Gastrocnemius medialis (tissue), 4 donors: ENCODE data around the gene PTPRJ. TPM values are rescaled to one million over a fixed set of nuclear protein-coding genes. Genes with fewer than 3 reads are reported as not detected.

Experiments
- ATAC-seq, 2 donors: fragments of 150-250 bp; one replicate each; pipeline ENCODE4 v1.9.1; 2016
- DNase-seq, 2 donors: peaks; one replicate each; pipeline ENCODE4 v3.0.0-alpha.2; 2019
- H3K27ac ChIP-seq, 4 donors: fragments of 200-600 bp; sonication (generic); 1 replicate in 1 of 4; 2 replicates in 3 of 4; pipeline ENCODE4 v1.5.1; 2016 to 2018; ENCODE audit warnings: mild to moderate bottlenecking in 2 of 4, moderate library complexity in 1 of 4
- H3K27me3 ChIP-seq, 3 donors: fragments of 200-600 bp; sonication (generic) in 2 of 3; 1 replicate in 1 of 3; 2 replicates in 2 of 3; pipeline versions ENCODE4 v1.5.1 to v1.6.0; 2016 to 2019; ENCODE audit warnings: mild to moderate bottlenecking in 1 of 3, moderate library complexity in 1 of 3
- H3K36me3 ChIP-seq, 2 donors: fragments of 200-600 bp; sonication (generic) in 1 of 2; one replicate each; pipeline ENCODE4 v1.5.1; 2017 to 2018
- H3K4me1 ChIP-seq, 2 donors: fragments of 200-600 bp; sonication (generic) in 1 of 2; one replicate each; pipeline ENCODE4 v1.5.1; 2016 to 2017; ENCODE audit warnings: mild to moderate bottlenecking in 2 of 2
- H3K4me3 ChIP-seq, 4 donors: fragments of 200-600 bp; sonication (generic) in 3 of 4; 1 replicate in 1 of 4; 2 replicates in 3 of 4; pipeline ENCODE4 v1.5.1; 2016 to 2019; ENCODE audit warnings: mild to moderate bottlenecking in 2 of 4
- H3K9me3 ChIP-seq, 3 donors: fragments of 200-600 bp; sonication (generic) in 2 of 3; 1 replicate in 1 of 3; 2 replicates in 2 of 3; pipeline ENCODE4 v1.5.1; 2016 to 2019
- POLR2A ChIP-seq, 2 donors: fragments of 450-650 bp; IDR thresholded peaks; one replicate each; pipeline ENCODE4 v1.6.1; 2017; ENCODE audit warnings: antibody characterized with exemption in 2 of 2, mild to moderate bottlenecking in 2 of 2, moderate library complexity in 2 of 2
- in situ Hi-C, 4 donors: fragments of 200-750 bp; cut with MboI; loops; one replicate each; pipeline versions ENCODE4 v1.15.0 to v1.8.0; 2017; ENCODE audit warnings: low sequenced_read_pairs in 4 of 4
- intact Hi-C: fragments of 100-400 bp; cut with DNase I; formaldehyde crosslinking; loops from one replicate; pipeline ENCODE4 v1.15.1; 2023; ENCODE audit warnings: low total_unique reads
- total RNA-seq, 4 donors: library from RNA; depleted of rRNA; stranded (reverse); fragments of >200 nt; gene quantifications; one replicate each; pipeline versions ENCODE4 v1.1.0 to v1.2.3, GENCODE V29; 2016
- TF ChIP-seq, protein P1 (sequence below), 5 experiments: fragments of 450-650 bp in 3 of 5; fragments of 200-600 bp in 2 of 5; sonication (generic) in 2 of 5; IDR thresholded peaks in 4 of 5; conservative IDR thresholded peaks in 1 of 5; 1 replicate in 4 of 5; 2 replicates in 1 of 5; pipeline ENCODE4 v1.5.1; 2016 to 2019; ENCODE audit warnings: antibody characterized with exemption in 5 of 5, mild to moderate bottlenecking in 3 of 5, moderate library complexity in 3 of 5

PTPRJ gene
- total RNA-seq, 4 donors from 2014 or later = 5.4 to 9.0 (median 5.6) TPM

DNA sequence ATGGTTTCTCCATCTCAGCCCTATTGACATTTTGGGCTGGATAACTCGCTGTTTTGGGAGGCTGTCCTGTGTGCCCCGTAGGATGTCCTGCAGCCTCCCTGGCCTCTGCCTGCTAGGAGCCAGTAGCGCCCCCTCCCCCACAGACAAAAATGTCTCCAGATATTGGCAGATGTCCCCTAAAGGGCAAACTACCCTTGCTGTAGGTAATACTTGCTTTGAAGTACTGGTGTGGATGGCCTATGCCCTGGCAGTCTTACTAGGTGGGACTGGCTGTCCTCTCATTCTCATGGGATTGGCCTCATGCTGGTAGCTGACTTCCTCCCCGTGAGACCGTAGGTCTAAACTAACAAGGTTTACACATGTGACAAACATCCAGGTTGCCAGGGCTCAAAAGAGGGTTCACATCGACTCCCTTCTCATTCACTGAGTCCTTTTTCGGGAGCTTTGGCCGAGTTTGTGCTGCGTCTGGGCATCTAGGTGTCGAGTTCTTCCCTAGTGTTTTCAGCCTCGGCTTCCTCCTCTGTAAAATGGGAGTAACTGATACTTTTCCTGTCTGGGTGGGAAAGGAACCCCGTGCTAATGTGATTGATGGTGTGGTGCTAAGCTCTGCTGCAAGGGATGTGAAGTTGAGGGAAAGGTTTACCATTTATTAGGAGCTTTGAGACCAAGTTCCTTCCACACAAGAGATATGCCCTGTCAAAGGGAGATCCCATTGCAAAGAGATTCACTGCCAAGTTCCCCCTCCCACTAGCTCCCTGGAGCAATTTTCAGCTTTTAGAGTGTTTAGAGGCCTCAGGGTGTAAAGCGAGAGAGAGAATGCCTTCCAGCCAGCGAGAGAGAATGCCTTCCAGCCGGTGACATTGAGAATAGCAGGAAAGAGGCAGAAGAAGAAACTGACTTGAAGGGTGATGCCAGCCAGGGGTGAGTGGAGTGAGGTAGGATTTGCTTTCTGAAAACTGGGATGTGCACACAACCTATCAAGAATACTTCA is 17.0 kb downstream of the PTPRJ start:
- H3K4me3 ChIP-seq = no peak overlapping the region
- no peak overlapping the region for H3K27ac ChIP-seq
- no peaks in the 10 kb centered on the region for H3K36me3 ChIP-seq
- TF ChIP-seq, protein P1, sequence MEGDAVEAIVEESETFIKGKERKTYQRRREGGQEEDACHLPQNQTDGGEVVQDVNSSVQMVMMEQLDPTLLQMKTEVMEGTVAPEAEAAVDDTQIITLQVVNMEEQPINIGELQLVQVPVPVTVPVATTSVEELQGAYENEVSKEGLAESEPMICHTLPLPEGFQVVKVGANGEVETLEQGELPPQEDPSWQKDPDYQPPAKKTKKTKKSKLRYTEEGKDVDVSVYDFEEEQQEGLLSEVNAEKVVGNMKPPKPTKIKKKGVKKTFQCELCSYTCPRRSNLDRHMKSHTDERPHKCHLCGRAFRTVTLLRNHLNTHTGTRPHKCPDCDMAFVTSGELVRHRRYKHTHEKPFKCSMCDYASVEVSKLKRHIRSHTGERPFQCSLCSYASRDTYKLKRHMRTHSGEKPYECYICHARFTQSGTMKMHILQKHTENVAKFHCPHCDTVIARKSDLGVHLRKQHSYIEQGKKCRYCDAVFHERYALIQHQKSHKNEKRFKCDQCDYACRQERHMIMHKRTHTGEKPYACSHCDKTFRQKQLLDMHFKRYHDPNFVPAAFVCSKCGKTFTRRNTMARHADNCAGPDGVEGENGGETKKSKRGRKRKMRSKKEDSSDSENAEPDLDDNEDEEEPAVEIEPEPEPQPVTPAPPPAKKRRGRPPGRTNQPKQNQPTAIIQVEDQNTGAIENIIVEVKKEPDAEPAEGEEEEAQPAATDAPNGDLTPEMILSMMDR (IDR thresholded peaks at IDR 0.05 in 4 of 5, conservative IDR thresholded peaks at IDR 0.05 in 1 of 5) = no peak
- no peak for TF ChIP-seq POLR2A (IDR thresholded peaks at IDR 0.05)
- intact Hi-C loops (no loop called here), in situ Hi-C loops (no loop called here)
- H3K4me1 ChIP-seq = peaks cover 0 to 2% of the 10 kb centered on the region in 2 donors
- ATAC-seq (no peak), DNase-seq (no peak)
- H3K27me3 ChIP-seq = no peaks in the 10 kb centered on the region
- no peaks in the 10 kb centered on the region for H3K9me3 ChIP-seq

DNA sequence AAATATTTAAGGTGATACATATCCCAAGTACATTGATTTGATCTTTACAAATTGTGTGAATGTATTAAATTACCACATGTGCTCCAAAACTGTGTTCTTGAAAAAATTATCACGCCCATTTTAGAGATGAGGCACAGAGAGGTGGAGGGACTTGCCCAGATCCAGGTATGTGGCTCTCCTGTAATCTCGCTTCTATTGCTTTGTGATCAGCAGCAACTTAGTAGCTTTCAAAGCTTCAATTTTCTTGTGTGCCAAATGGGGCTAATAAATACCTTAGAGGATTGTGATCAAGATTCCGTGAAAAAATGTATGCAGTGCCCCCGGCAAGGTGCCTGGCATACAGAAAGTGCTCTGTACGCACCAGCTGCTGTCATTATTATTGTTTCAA is 18.0 kb downstream of the PTPRJ start:
- ATAC-seq (no peak), DNase-seq (no peak)
- in situ Hi-C loops (no loop called here), intact Hi-C loops (no loop called here)
- peaks cover 4 to 8% of the 10 kb centered on the region in 2 donors for H3K4me1 ChIP-seq
- H3K9me3 ChIP-seq = no peaks in the 10 kb centered on the region
- no peaks in the 10 kb centered on the region for H3K36me3 ChIP-seq
- H3K4me3 ChIP-seq = no peak overlapping the region
- TF ChIP-seq, protein P1 (IDR thresholded peaks at IDR 0.05 in 4 of 5, conservative IDR thresholded peaks at IDR 0.05 in 1 of 5) = no peak
- no peak for TF ChIP-seq POLR2A (IDR thresholded peaks at IDR 0.05)
- H3K27ac ChIP-seq = no peak overlapping the region
- no peaks in the 10 kb centered on the region for H3K27me3 ChIP-seq

DNA sequence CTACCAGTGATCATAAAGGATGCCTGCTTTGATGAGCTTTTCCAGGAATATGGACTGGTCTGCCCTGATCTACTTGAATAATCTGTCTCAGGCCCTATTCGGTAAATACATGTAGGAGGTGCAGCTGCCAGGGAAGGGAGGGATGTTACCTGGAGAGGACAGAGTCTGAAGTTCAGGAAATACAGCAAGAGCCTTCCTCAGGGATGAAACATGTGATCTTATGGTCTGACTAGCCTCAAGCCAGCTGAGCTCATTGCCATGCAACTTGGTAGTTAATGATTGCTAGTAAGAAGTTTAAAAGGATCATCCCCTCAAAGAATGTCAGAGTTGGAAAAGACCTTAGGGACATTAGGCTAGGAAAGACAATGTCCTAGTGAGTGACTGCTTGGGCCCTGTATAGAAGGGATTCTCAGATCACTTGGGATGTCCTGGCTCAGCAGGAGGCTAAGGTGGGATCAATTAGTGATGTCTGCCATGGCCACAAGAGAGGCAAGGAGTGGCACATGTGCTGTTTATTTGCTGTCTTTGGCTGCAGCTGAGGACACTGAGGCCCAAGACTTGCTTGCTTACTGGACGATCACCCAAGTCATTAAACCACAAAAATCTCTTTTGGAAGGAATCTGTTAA is 18.5 kb downstream of the PTPRJ start:
- H3K27me3 ChIP-seq = no peaks in the 10 kb centered on the region
- peaks cover 9 to 13% of the 10 kb centered on the region in 2 donors for H3K4me1 ChIP-seq
- no peaks in the 10 kb centered on the region for H3K9me3 ChIP-seq
- in situ Hi-C loops = no loop called here
- H3K4me3 ChIP-seq = no peak overlapping the region
- no peaks in the 10 kb centered on the region for H3K36me3 ChIP-seq
- intact Hi-C loops = no loop called here
- ATAC-seq = no peak
- no peak overlapping the region for H3K27ac ChIP-seq
- no peak for DNase-seq
- TF ChIP-seq, protein P1 (IDR thresholded peaks at IDR 0.05 in 4 of 5, conservative IDR thresholded peaks at IDR 0.05 in 1 of 5) = no peak
- TF ChIP-seq POLR2A (IDR thresholded peaks at IDR 0.05) = no peak

DNA sequence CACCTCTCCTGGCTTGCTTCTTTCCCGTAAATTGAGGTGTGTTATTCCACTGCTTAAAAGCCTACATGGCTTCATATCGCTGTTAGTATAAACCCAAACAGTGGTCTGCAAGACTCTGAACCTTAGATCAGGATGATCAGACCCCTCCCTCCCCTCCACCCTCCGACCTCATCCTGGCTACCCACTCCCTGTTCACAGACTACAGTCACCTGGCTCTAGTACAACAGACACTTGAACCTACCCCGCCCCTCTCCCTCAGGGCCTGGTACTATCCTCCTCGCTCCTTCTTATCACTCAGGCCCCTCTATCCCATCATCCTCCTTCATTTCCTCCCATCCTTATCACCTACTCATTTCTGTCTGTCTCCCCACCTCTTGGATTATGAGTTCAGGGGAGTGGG is 20.1 kb downstream of the PTPRJ start:
- no peak for DNase-seq
- Histone ChIP-seq H3K27me3 (no peaks in the 10 kb centered on the region), H3K36me3 (no peaks in the 10 kb centered on the region), H3K9me3 (no peaks in the 10 kb centered on the region), H3K4me1 (peaks cover 21 to 22% of the 10 kb centered on the region in 2 donors), H3K4me3 (no peak overlapping the region), H3K27ac (no peak overlapping the region)
- in situ Hi-C loops (no loop called here), intact Hi-C loops (no loop called here)
- no peak for ATAC-seq
- TF ChIP-seq POLR2A (IDR thresholded peaks at IDR 0.05) = no peak
- TF ChIP-seq, protein P1 (IDR thresholded peaks at IDR 0.05 in 4 of 5, conservative IDR thresholded peaks at IDR 0.05 in 1 of 5) = no peak
